A549 (cell line): ENCODE measurements around the gene TTLL1. TPM values are rescaled to one million over a fixed set of nuclear protein-coding genes. Genes with fewer than 3 reads are reported as not detected.

Experiments used
- ATAC-seq, 2 experiments: fragments of 200-7000 bp in 1 of 2; fragments of >200 bp in 1 of 2; cut with Nextera tagmentation in 1 of 2; cut with Tn5 transposase in 1 of 2; 3 replicates each; pipeline versions ENCODE4 v1.8.0 to v1.9.1; 2018 to 2020; ENCODE audit warnings: mild to moderate bottlenecking in 1 of 2, moderate library complexity in 1 of 2
- CTCF ChIA-PET: fragments of 300-600 bp; sonication (Branson Sonifier 250); formaldehyde crosslinking; extraction: SDS; loops from one replicate; lab custom pipeline; 2021; ENCODE audit warnings: antibody characterized with exemption, inconsistent platforms; lab: Yijun Ruan, JAX
- POLR2A ChIA-PET: fragments of 350-600 bp; formaldehyde crosslinking; extraction: SDS; loops from one replicate; lab custom pipeline; 2021; ENCODE audit warnings: antibody characterized with exemption, inconsistent platforms; lab: Yijun Ruan, JAX
- DNase-seq, 2 experiments: peaks; one replicate each; pipeline versions ENCODE4 v3.0.0 to v3.0.0-alpha.2; 2011 to 2016; ENCODE audit warnings: low read depth in 1 of 2, low spot score in 1 of 2
- FAIRE-seq: peaks from 2 replicates; lab custom pipeline; 2011; peaks lifted over from hg19 to GRCh38; lab: Jason Lieb, UNC
- H3K27ac ChIP-seq, 2 experiments: fragments of >200 bp; sonication (Bioruptor Twin); formaldehyde crosslinking; 3 replicates each; pipeline ENCODE4 v1.5.1; 2016 to 2017
- H3K4me1 ChIP-seq: fragments of >200 bp; sonication (Bioruptor Twin); formaldehyde crosslinking; 3 replicates; pipeline ENCODE4 v1.6.1; 2016
- H3K4me2 ChIP-seq: fragments of >200 bp; sonication (Bioruptor Twin); formaldehyde crosslinking; 3 replicates; pipeline ENCODE4 v1.6.1; 2016
- H3K4me3 ChIP-seq: fragments of >200 bp; sonication (Bioruptor Twin); formaldehyde crosslinking; 3 replicates; pipeline ENCODE4 v1.5.1; 2016
- H3K9me3 ChIP-seq: fragments of >200 bp; sonication (Bioruptor Twin); formaldehyde crosslinking; 3 replicates; pipeline ENCODE4 v1.6.1; 2016
- BCL3 ChIP-seq: fragments of >200 bp; sonication (Bioruptor Twin); formaldehyde crosslinking; IDR thresholded peaks from 3 replicates; pipeline ENCODE4 v1.6.1; 2016
- CBX8 ChIP-seq: fragments of 200-600 bp; sonication (generic); IDR thresholded peaks from 2 replicates; pipeline ENCODE4 v1.6.1; 2016
- CEBPB ChIP-seq, 2 experiments: fragments of >200 bp in 1 of 2; sonication (Bioruptor Twin) in 1 of 2; formaldehyde crosslinking in 1 of 2; IDR thresholded peaks; 2 replicates each; pipeline ENCODE4 v1.6.1; 2012 to 2016
- EHF ChIP-seq: fragments of 250-450 bp; sonication (Bioruptor Pico); IDR thresholded peaks from 2 replicates; pipeline ENCODE4 v1.5.0; 2020; ENCODE audit warnings: mild to moderate bottlenecking
- ESRRA ChIP-seq: fragments of 150-350 bp; IDR thresholded peaks from 2 replicates; pipeline ENCODE4 v1.6.1; 2014; ENCODE audit warnings: mild to moderate bottlenecking, low read length, borderline replicate concordance
- FOSL2 ChIP-seq, 2 experiments: fragments of 450-650 bp in 1 of 2; fragments of >200 bp in 1 of 2; sonication (Bioruptor Twin) in 1 of 2; formaldehyde crosslinking; IDR thresholded peaks; 2 replicates each; pipeline versions ENCODE4 v1.5.0 to v1.6.1; 2016 to 2020; ENCODE audit warnings: mild to moderate bottlenecking in 1 of 2, moderate library complexity in 1 of 2
- GATA3 ChIP-seq: IDR thresholded peaks from 2 replicates; pipeline ENCODE4 v1.6.1; 2012; ENCODE audit warnings: borderline replicate concordance
- HDAC2 ChIP-seq: fragments of 200-600 bp; sonication (generic); IDR thresholded peaks from 2 replicates; pipeline ENCODE4 v1.6.1; 2016
- HEYL ChIP-seq: fragments of 250-450 bp; sonication (Bioruptor Pico); IDR thresholded peaks from 2 replicates; pipeline ENCODE4 v1.8.0; 2021; ENCODE audit warnings: mild to moderate bottlenecking, moderate library complexity
- HMGXB4 ChIP-seq: fragments of 250-450 bp; sonication (Bioruptor Pico); IDR thresholded peaks from 2 replicates; pipeline ENCODE4 v1.5.0; 2021; ENCODE audit warnings: mild to moderate bottlenecking, moderate library complexity, borderline replicate concordance
- JUNB ChIP-seq: fragments of >200 bp; sonication (Bioruptor Twin); formaldehyde crosslinking; IDR thresholded peaks from 2 replicates; pipeline ENCODE4 v1.6.1; 2016
- KDM5A ChIP-seq: fragments of 200-600 bp; sonication (generic); IDR thresholded peaks from 2 replicates; pipeline ENCODE4 v1.6.1; 2016; ENCODE audit warnings: antibody characterized with exemption, mild to moderate bottlenecking
- MAFK ChIP-seq: fragments of 450-650 bp; IDR thresholded peaks from 2 replicates; pipeline ENCODE4 v1.6.1; 2014; ENCODE audit not compliant: partially characterized antibody
- MAX ChIP-seq: IDR thresholded peaks from 2 replicates; pipeline ENCODE4 v1.6.1; 2012
- MAZ ChIP-seq: fragments of 150-350 bp; IDR thresholded peaks from 2 replicates; pipeline ENCODE4 v1.6.1; 2014; ENCODE audit warnings: antibody characterized with exemption, low read depth, low read length, borderline replicate concordance
- NFE2L2 ChIP-seq: fragments of 150-350 bp; conservative IDR thresholded peaks from 2 replicates; pipeline ENCODE4 v1.6.1; 2014; ENCODE audit warnings: low read length
- NR3C1 ChIP-seq: fragments of >200 bp; sonication (Bioruptor Twin); formaldehyde crosslinking; IDR thresholded peaks from 3 replicates; pipeline ENCODE4 v1.6.1; 2017
- PBX3 ChIP-seq: IDR thresholded peaks from 2 replicates; pipeline ENCODE4 v1.6.1; 2012
- REST ChIP-seq: fragments of 200-600 bp; sonication (generic); IDR thresholded peaks from 2 replicates; pipeline ENCODE4 v1.6.1; 2016; ENCODE audit warnings: antibody characterized with exemption, mild to moderate bottlenecking, moderate library complexity
- RFX5 ChIP-seq: fragments of 450-650 bp; IDR thresholded peaks from 2 replicates; pipeline ENCODE4 v1.7.1; 2014; ENCODE audit warnings: antibody characterized with exemption, mild to moderate bottlenecking, moderate library complexity
- RNF2 ChIP-seq: fragments of 200-600 bp; sonication (generic); IDR thresholded peaks from 2 replicates; pipeline ENCODE4 v1.6.1; 2016; ENCODE audit warnings: low read depth, mild to moderate bottlenecking, antibody characterized with exemption, moderate library complexity, borderline replicate concordance
- TP53 ChIP-seq: fragments of 250-450 bp; sonication (Bioruptor Pico); IDR thresholded peaks from 2 replicates; pipeline ENCODE4 v1.5.0; 2021; ENCODE audit warnings: mild to moderate bottlenecking, moderate library complexity
- USF2 ChIP-seq: fragments of 450-650 bp; IDR thresholded peaks from 2 replicates; pipeline ENCODE4 v1.6.1; 2014; ENCODE audit warnings: antibody characterized with exemption
- ZNF302 ChIP-seq: fragments of 250-450 bp; sonication (Bioruptor Pico); IDR thresholded peaks from 2 replicates; pipeline ENCODE4 v1.9.0; 2021; ENCODE audit warnings: inconsistent platforms, mild to moderate bottlenecking, moderate library complexity
- WGBS: methylation state at CpG from one replicate; pipeline ENCODE4 v1.1.6; 2017; ENCODE audit errors: missing lambda C conversion rate; 5-methylcytosine and 5-hydroxymethylcytosine counted together
- polyA plus RNA-seq, 4 experiments: library from polyadenylated mRNA; depleted of rRNA in 3 of 4; stranded (reverse); fragments of >200 nt; fragmentation: RNase III in 1 of 4; extraction: RNeasy Plus Mini Kit Qiagen cat#74134 plus additional on column Dnase treatment in 1 of 4; gene quantifications; 2 replicates in 3 of 4; 3 replicates in 1 of 4; pipeline ENCODE4 v1.2.3, GENCODE V29; 2011 to 2017

The TTLL1 gene
- polyA plus RNA-seq, 2 of the 4 experiments (the other 2 are of a cell fraction): 2.3 to 5.0 TPM

GRCh38 chr22:43047605-43048004, 41.6 kb downstream of the TTLL1 start:
- TF ChIP-seq RFX5 (no peak), USF2 (no peak), HMGXB4 (no peak), HDAC2 (no peak), MAFK (no peak), RNF2 (no peak), GATA3 (no peak), CBX8 (no peak), CEBPB (IDR thresholded peaks at IDR 0.05) (no peak), TP53 (no peak), KDM5A (no peak), EHF (no peak), NR3C1 (no peak), MAX (no peak)
- CTCF ChIA-PET: interaction anchor here (1.2 kb wide), 1 partner anchor 16 kb away, joined by 3 read pairs; no protein-coding TSS in a partner anchor
- no peak for ATAC-seq

GRCh38 chr22:43044290-43044712, 44.9 kb downstream of the TTLL1 start:
- DNase-seq (no peak), FAIRE-seq (no peak), ATAC-seq (no peak)
- Histone ChIP-seq H3K27ac (no peak overlapping the region), H3K9me3 (no peaks in the 10 kb centered on the region), H3K4me3 (no peak overlapping the region), H3K4me1 (no peaks in the 10 kb centered on the region), H3K4me2 (no peak overlapping the region)
- ChIA-PET CTCF (interaction anchor here (0.6 to 1.9 kb wide), 6 partner anchors 11 to 264 kb away, joined by 3 to 6 read pairs (median 3); no protein-coding TSS in a partner anchor), POLR2A (no interaction called here)
- TF ChIP-seq PBX3 (no peak), NFE2L2 (no peak), KDM5A (no peak), FOSL2 (IDR thresholded peaks at IDR 0.05) (no peak), FOSL2 (CRISPR knock-in tag; IDR thresholded peaks at IDR 0.05) (no peak)
- WGBS: 74% methylated on average over 10 of the region's 10 CpGs

More at GRCh38 chr22:43047605-43048004, 41.6 kb downstream of the TTLL1 start:
- H3K4me1 ChIP-seq: no peaks in the 10 kb centered on the region
- H3K4me3 ChIP-seq: no peak overlapping the region
- DNase-seq: no peak
- no peak overlapping the region for H3K4me2 ChIP-seq
- POLR2A ChIA-PET: no interaction called here
- FAIRE-seq: no peak
- no peaks in the 10 kb centered on the region for H3K9me3 ChIP-seq
- WGBS: 78% methylated on average over 7 of the region's 7 CpGs
- H3K27ac ChIP-seq: no peak overlapping the region

- 74% methylated on average over 12 of the region's 20 CpGs for WGBS
- DNase-seq (no peak), ATAC-seq (no peak), FAIRE-seq (no peak)
- Histone ChIP-seq H3K4me2 (no peak overlapping the region), H3K9me3 (no peaks in the 10 kb centered on the region), H3K27ac (no peak overlapping the region), H3K4me1 (no peaks in the 10 kb centered on the region), H3K4me3 (no peak overlapping the region)
- ChIA-PET POLR2A (no interaction called here), CTCF (interaction anchor here (0.6 to 1.7 kb wide), 4 partner anchors 8 to 382 kb away, joined by 3 to 7 read pairs (median 5); no protein-coding TSS in a partner anchor)
- TF ChIP-seq ESRRA (no peak), GATA3 (no peak), MAFK (no peak), ZNF302 (CRISPR knock-in tag) (no peak), BCL3 (no peak), HEYL (no peak), MAZ (no peak), PBX3 (no peak), REST (no peak), JUNB (no peak)
Observed at GRCh38 chr22:43042101-43042780, 47.0 kb downstream of the TTLL1 start.
